SKM-1 (cell line): Measurements from ENCODE around the gene PRXL2A.
"Not testable (repeated sequence)": the region's sequence is repeated elsewhere in the genome, so short reads cannot be mapped to it uniquely, and the experiment has no call there.

Experiments
- DNase-seq: peaks from one replicate; lab custom pipeline; 2025; ENCODE audit not compliant: unreplicated experiment; lab: John Stamatoyannopoulos, UW

PRXL2A gene

GRCh38 chr10:80408242-80409101 is at the start of gene PRXL2A:
PRXL2A (plus strand) TSS chr10:80408551; CDS start chr10:80420468, 11,917 bp downstream.
- peak; percentile 50 for DNase-seq

GRCh38 chr10:80358925-80359324 is 49.4 kb upstream of the PRXL2A start:
- DNase-seq: not testable (repeated sequence)

GRCh38 chr10:80359644-80360043 is 48.7 kb upstream of the PRXL2A start:
- no peak for DNase-seq

- no peak for DNase-seq
Measured at GRCh38 chr10:80365510-80365909, 42.8 kb upstream of the PRXL2A start.

- DNase-seq: no peak
Measured at GRCh38 chr10:80371467-80371866, 36.9 kb upstream of the PRXL2A start.

GRCh38 chr10:80372675-80373074 is 35.7 kb upstream of the PRXL2A start:
- DNase-seq: no peak

DNA sequence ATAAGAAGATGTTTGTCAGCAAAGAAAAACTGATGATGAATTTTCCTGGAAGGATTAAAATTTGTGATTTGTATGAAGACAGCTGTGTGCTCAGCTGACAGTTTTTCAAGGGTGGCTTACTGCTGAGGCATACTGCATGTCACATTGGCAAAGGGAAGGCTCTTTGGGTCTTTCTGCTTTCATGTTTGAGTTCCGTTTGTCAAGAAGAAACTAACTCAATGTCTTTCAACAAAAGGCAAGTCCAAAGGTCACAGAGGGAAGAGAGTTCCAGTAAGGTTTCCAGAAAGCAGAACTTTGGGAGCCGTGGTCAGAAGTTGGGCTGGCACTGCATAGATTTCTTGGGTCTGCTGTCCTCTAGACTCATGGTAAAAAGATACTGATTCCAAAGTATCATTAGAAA is 34.8 kb upstream of the PRXL2A start:
- no peak for DNase-seq

- no peak for DNase-seq
Measured at GRCh38 chr10:80379701-80380100, 28.6 kb upstream of the PRXL2A start.

- DNase-seq: no peak
Measured at GRCh38 chr10:80380185-80380584, 28.2 kb upstream of the PRXL2A start.

- DNase-seq: no peak
Measured at GRCh38 chr10:80382989-80383388, 25.4 kb upstream of the PRXL2A start.

GRCh38 chr10:80390740-80391139 is 17.6 kb upstream of the PRXL2A start:
- DNase-seq: no peak

GRCh38 chr10:80392250-80392649 is 16.1 kb upstream of the PRXL2A start:
- DNase-seq: no peak

- DNase-seq: no peak
Measured at GRCh38 chr10:80394358-80394916, 13.9 kb upstream of the PRXL2A start.

GRCh38 chr10:80397014-80397413 is 11.3 kb upstream of the PRXL2A start:
- DNase-seq: no peak

DNA sequence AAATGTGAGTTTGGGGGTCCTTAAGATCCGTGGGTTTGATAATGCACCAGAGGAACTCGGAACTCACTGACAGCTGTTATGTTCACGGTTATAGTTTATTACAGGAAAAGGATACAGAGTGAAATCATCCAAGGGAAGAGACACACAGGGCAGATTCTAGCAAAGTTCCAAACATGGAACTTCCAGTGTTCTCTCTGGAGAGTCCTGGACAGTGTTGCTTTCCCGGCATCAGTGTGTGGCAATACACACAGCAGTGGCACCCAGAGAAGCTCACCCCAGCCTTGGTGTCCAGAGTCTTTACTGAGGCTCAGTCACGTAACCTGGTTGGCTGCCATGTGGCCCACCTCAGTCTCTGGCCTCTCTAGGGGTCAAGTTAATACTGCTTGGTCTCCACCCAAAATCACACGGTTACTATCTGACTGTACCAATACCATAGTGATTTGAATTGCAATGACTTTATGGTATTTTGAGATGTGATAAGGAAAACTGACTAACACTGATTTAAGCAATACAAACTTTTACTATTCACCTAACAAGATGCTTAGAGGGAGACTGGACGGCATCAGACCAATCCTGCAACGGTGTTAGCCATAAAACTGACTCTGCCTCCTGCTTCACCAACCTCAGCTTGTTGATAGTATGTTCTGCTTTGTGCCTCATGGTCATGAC is 8.1 kb upstream of the PRXL2A start:
- DNase-seq: no peak

- no peak for DNase-seq
Measured at GRCh38 chr10:80405035-80405434, 3.3 kb upstream of the PRXL2A start.

DNA sequence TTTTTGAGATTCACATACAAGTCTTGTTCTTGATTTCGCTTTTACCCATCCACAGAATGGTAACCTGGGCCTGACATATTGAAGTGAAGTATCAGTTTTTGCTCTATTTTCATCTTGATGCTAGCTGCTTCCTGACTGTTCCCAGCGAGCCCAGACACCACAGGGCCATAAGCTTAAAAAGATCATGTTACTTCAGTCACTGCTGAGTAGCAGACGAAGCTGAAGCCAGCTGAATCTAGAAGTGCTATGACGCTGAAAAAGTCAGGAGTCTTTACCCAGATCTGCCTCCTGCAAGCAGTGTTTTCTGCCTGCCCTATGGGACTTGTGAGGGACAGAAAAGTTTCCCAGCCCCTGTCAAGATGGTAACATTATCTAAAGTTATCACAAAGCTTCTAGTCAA is 2.7 kb upstream of the PRXL2A start:
- no peak for DNase-seq

DNA sequence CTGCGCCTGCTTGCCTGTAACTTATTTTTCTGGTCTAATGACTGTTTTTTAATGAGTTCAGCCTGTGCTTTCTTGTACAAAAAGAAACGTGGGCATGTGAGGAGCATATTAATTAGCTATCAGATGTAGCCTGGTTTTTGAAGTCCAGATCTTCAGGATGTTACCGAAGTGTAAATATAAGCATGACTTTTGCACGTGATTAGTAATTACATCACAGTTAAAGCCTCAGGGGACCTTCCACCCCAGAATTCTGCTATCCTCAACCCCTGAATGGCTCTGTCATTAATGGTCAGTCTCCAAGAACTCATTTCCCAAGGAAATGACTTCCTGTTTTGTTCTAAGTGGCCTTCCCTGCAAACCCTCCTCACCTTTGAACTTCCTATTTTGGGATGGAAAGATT is 2.1 kb upstream of the PRXL2A start:
- DNase-seq: no peak

- DNase-seq: no peak
Measured at GRCh38 chr10:80407812-80408241, 524 bp upstream of the PRXL2A start.

GRCh38 chr10:80409121-80409520 is 770 bp downstream of the PRXL2A start:
- no peak for DNase-seq

DNA sequence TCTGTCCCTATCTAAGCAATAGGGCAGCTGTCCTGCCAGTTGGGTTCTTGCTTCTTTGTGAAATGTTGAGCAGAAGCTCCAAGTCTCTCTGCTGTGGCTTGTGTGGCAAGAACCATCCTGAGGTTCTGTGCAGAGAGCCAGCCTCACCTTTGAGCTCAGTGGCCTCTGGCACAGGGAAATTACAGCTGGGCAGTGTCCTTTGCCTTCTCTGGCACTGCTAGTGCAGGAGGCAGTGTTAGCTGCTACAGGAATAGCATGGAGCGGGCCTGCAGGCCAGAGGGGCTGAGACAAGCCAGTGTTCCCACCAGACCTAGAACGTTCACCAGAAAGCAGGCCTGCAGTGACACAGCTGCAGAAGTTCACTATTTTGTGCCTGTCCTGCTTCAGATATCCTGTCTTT is 1.8 kb downstream of the PRXL2A start:
- no peak for DNase-seq

GRCh38 chr10:80410578-80411145 is 2.3 kb downstream of the PRXL2A start:
- DNase-seq: no peak
